Measurements from ENCODE around the gene PRDM15. TPM values are rescaled to one million over a fixed set of nuclear protein-coding genes. Genes with fewer than 3 reads are reported as not detected.

Gene PRDM15
- total RNA-seq, 1 experiment from 2014 or later: 9.9 TPM

GRCh38 chr21:41812679-41813078 is 66.5 kb downstream of the PRDM15 start:
- H2BK5ac ChIP-seq (ENCODE audit: insufficient read length, low read length): no peak overlapping the region
- no peak overlapping the region for H3K9ac ChIP-seq (ENCODE audit: extremely low read depth, insufficient read length, low read length)
- no peak overlapping the region for H2BK120ac ChIP-seq (ENCODE audit: low read depth, low read length, poor library complexity, severe bottlenecking)
- H3K14ac ChIP-seq (ENCODE audit: insufficient read depth, low read length): no peak overlapping the region; the same call in 1 of the 2 replicates
- H3K18ac ChIP-seq (ENCODE audit: insufficient read length, low read depth, low read length): no peak overlapping the region
- DNase-seq: no peak
- H3T11ph ChIP-seq (ENCODE audit: low read length): no peak overlapping the region
- TF ChIP-seq, protein P1, sequence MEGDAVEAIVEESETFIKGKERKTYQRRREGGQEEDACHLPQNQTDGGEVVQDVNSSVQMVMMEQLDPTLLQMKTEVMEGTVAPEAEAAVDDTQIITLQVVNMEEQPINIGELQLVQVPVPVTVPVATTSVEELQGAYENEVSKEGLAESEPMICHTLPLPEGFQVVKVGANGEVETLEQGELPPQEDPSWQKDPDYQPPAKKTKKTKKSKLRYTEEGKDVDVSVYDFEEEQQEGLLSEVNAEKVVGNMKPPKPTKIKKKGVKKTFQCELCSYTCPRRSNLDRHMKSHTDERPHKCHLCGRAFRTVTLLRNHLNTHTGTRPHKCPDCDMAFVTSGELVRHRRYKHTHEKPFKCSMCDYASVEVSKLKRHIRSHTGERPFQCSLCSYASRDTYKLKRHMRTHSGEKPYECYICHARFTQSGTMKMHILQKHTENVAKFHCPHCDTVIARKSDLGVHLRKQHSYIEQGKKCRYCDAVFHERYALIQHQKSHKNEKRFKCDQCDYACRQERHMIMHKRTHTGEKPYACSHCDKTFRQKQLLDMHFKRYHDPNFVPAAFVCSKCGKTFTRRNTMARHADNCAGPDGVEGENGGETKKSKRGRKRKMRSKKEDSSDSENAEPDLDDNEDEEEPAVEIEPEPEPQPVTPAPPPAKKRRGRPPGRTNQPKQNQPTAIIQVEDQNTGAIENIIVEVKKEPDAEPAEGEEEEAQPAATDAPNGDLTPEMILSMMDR (conservative IDR thresholded peaks at IDR 0.05): no peak
- H2BK12ac ChIP-seq (ENCODE audit: insufficient read length, low read depth, low read length): no peak overlapping the region
- H3K79me1 ChIP-seq (ENCODE audit: insufficient read depth, low read depth, low read length, poor library complexity, severe bottlenecking): no peaks in the 10 kb centered on the region
- no peaks in the 10 kb centered on the region for H3K79me2 ChIP-seq (ENCODE audit: insufficient read depth, low read length)
- Mint-ChIP-seq H3K4me3 (no peak overlapping the region), H3K27me3 (ENCODE audit: low read depth) (no peaks in the 10 kb centered on the region), H3K36me3 (ENCODE audit: insufficient read depth in 1 of 3, low read depth in 3 of 3) (peaks cover 6 to 37% (median 23%) of the 10 kb centered on the region in 3 experiments; a peak in 6 of 7 replicates), H3K4me1 (no peaks in the 10 kb centered on the region), H3K27ac (peak overlapping the region in 1 of 3 experiments; percentile 83; a peak in 1 of 7 replicates), H3K9me3 (no peaks in the 10 kb centered on the region; a peak in 1 of 5 replicates)
- H4K91ac ChIP-seq (ENCODE audit: insufficient read length, low read depth, low read length): no peak overlapping the region
- no peak overlapping the region for H2BK15ac ChIP-seq (ENCODE audit: low read depth, low read length)
- H3K23me2 ChIP-seq (ENCODE audit: insufficient read length, low read depth, low read length, poor library complexity, severe bottlenecking): no peaks in the 10 kb centered on the region
- no peak overlapping the region for H2BK20ac ChIP-seq (ENCODE audit: low read depth, low read length, poor library complexity, severe bottlenecking)
- H2AFZ ChIP-seq (ENCODE audit: low read length): no peak overlapping the region
- no peaks in the 10 kb centered on the region for H3K9me3 ChIP-seq (ENCODE audit: control insufficient read depth, low read depth, low read length)
- no peak overlapping the region for H3K4me2 ChIP-seq (ENCODE audit: insufficient read depth, insufficient read length, low read length)
- H2AK5ac ChIP-seq (ENCODE audit: insufficient read length, low read length): no peak overlapping the region
- H3K56ac ChIP-seq (ENCODE audit: insufficient read length, low read depth, low read length): no peak overlapping the region
- WGBS (ENCODE audit: extremely low coverage, insufficient read length, low lambda C conversion rate): no CpG with 5 or more reads among the region's 13 CpGs
- H3K4me1 ChIP-seq (ENCODE audit: insufficient read depth, low read length): no peaks in the 10 kb centered on the region
- no peaks in the 10 kb centered on the region for H4K20me1 ChIP-seq (ENCODE audit: control insufficient read depth, insufficient read depth, insufficient read length)
- H4K5ac ChIP-seq (ENCODE audit: insufficient read length, low read depth, low read length): no peak overlapping the region
- no peak overlapping the region for H3K4ac ChIP-seq (ENCODE audit: low read depth, low read length)
- H3K27me3 ChIP-seq (ENCODE audit: insufficient read depth, low read length): no peaks in the 10 kb centered on the region
- H3K23ac ChIP-seq (ENCODE audit: insufficient read length, low read depth, low read length): no peak overlapping the region
- no peak overlapping the region for H4K8ac ChIP-seq (replicated peaks; ENCODE audit: insufficient read length, low read depth, low read length)
- H3K27ac ChIP-seq (ENCODE audit: insufficient read length, low read depth, low read length): no peak overlapping the region

All from H9 (cell line).